ENCODE results near the gene C6orf62.

DNA sequence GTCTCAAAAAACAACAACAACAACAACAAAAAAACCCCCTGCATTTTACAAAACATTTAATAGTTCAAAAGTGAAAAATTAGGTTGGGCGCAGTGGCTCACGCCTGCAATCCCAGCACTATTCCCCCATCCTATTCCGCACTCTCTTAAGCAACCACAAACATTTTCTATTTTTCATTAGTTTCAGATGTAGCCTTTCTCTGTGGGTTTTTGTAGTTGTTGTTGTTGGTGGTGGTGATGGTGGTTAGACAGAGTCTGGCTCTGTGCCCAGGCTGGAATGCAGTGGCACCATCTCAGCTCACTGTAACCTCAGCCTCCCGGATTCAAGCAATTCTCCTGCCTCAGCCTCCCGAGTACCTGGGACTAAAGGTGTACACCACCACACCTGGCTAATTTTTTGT, 49.4 kb upstream of the C6orf62 start:
- TF ChIP-seq, protein P1, sequence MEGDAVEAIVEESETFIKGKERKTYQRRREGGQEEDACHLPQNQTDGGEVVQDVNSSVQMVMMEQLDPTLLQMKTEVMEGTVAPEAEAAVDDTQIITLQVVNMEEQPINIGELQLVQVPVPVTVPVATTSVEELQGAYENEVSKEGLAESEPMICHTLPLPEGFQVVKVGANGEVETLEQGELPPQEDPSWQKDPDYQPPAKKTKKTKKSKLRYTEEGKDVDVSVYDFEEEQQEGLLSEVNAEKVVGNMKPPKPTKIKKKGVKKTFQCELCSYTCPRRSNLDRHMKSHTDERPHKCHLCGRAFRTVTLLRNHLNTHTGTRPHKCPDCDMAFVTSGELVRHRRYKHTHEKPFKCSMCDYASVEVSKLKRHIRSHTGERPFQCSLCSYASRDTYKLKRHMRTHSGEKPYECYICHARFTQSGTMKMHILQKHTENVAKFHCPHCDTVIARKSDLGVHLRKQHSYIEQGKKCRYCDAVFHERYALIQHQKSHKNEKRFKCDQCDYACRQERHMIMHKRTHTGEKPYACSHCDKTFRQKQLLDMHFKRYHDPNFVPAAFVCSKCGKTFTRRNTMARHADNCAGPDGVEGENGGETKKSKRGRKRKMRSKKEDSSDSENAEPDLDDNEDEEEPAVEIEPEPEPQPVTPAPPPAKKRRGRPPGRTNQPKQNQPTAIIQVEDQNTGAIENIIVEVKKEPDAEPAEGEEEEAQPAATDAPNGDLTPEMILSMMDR (IDR thresholded peaks at IDR 0.05): no peak
- no peak for TF ChIP-seq POLR2A (IDR thresholded peaks at IDR 0.05)

All from heart left ventricle (tissue), 13 donors.